B cell (primary cell): Measurements from ENCODE around the gene ZDHHC7.

Source experiments
- EZH2 ChIP-seq: IDR thresholded peaks from 2 replicates; pipeline ENCODE4 v1.6.1; 2012; ENCODE audit warnings: borderline replicate concordance, low read depth, mild to moderate bottlenecking, moderate library complexity, low read length; ENCODE audit not compliant: insufficient read depth, poor library complexity, severe bottlenecking
- TF ChIP-seq, protein P1 (sequence below): fragments of 200-600 bp; IDR thresholded peaks from one replicate; pipeline ENCODE4 v1.8.0; 2022; ENCODE audit warnings: antibody characterized with exemption, mild to moderate bottlenecking

- TF ChIP-seq, protein P1, sequence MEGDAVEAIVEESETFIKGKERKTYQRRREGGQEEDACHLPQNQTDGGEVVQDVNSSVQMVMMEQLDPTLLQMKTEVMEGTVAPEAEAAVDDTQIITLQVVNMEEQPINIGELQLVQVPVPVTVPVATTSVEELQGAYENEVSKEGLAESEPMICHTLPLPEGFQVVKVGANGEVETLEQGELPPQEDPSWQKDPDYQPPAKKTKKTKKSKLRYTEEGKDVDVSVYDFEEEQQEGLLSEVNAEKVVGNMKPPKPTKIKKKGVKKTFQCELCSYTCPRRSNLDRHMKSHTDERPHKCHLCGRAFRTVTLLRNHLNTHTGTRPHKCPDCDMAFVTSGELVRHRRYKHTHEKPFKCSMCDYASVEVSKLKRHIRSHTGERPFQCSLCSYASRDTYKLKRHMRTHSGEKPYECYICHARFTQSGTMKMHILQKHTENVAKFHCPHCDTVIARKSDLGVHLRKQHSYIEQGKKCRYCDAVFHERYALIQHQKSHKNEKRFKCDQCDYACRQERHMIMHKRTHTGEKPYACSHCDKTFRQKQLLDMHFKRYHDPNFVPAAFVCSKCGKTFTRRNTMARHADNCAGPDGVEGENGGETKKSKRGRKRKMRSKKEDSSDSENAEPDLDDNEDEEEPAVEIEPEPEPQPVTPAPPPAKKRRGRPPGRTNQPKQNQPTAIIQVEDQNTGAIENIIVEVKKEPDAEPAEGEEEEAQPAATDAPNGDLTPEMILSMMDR: no peak
- TF ChIP-seq EZH2: no peak
Measured at GRCh38 chr16:84947996-84948850, 63.1 kb downstream of the ZDHHC7 start.
